Subcutaneous adipose tissue (tissue), 4 donors: Measurements from ENCODE around the gene BLACAT1. TPM values are rescaled to one million over a fixed set of nuclear protein-coding genes. Genes with fewer than 3 reads are reported as not detected.

Experiments
- CTCF ChIP-seq: fragments of 450-650 bp; IDR thresholded peaks from one replicate; pipeline ENCODE4 v1.5.1; 2016; ENCODE audit warnings: low read depth, mild to moderate bottlenecking, control low read depth, antibody characterized with exemption, moderate library complexity
- total RNA-seq, 4 donors: library from RNA; depleted of rRNA; stranded (reverse); fragments of >200 nt; gene quantifications; one replicate each; pipeline ENCODE4 v1.1.0, GENCODE V29; 2016

BLACAT1 gene
- not detected for total RNA-seq

DNA sequence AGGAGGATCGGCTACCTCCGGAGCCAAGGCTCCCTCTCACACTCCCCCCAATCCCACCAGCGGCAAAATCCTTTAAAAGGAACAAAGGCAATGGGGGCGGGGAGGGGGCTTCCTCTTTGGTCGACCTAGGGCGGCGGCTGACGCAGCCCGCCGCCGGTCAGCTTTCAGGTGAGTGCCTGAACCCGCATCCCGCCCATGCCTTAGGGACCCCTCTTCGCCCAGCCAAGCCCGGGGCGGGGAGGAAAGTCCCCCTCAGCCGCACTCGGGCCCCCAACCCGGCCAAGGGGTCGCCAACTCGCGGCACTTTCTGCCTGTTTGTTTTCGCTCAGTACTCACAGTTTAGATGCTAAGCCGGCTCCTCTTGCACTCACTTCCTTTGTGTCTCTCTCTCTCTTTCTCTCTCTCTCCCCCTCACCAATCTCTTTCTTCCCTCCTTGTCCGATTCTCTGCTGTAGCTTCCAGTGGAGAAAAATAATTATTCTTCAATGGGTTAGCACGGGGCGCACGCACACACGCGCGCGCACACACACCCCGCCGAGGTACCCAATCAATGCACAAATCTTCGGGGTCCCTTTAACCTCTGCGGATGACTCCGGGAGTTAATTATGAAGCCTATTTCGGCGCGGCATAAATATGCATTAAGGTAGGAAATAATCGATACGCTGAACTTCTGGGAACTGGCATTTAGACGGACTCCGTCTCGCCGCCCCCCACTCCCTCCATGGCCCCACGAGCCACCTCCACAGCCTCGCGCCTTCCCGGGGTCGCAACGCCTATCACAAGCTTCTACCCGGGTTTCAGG is at the start of gene BLACAT1:
Gene BLACAT1 (minus strand): TSS at position 465 of the 802 bp plus-strand sequence.
- no peak for TF ChIP-seq CTCF

GRCh38 chr1:205505076-205505729 is 49.4 kb upstream of the BLACAT1 start:
- TF ChIP-seq CTCF: no peak

- TF ChIP-seq CTCF: no peak
Measured at GRCh38 chr1:205504311-205505075, 48.6 kb upstream of the BLACAT1 start, which contains the start of gene CDK18. TSS of gene CDK18 (plus strand) at chr1:205504669. CDS start at chr1:205523168, 18,499 bp downstream.

GRCh38 chr1:205502992-205503391 is 47.1 kb upstream of the BLACAT1 start:
- no peak for TF ChIP-seq CTCF

DNA sequence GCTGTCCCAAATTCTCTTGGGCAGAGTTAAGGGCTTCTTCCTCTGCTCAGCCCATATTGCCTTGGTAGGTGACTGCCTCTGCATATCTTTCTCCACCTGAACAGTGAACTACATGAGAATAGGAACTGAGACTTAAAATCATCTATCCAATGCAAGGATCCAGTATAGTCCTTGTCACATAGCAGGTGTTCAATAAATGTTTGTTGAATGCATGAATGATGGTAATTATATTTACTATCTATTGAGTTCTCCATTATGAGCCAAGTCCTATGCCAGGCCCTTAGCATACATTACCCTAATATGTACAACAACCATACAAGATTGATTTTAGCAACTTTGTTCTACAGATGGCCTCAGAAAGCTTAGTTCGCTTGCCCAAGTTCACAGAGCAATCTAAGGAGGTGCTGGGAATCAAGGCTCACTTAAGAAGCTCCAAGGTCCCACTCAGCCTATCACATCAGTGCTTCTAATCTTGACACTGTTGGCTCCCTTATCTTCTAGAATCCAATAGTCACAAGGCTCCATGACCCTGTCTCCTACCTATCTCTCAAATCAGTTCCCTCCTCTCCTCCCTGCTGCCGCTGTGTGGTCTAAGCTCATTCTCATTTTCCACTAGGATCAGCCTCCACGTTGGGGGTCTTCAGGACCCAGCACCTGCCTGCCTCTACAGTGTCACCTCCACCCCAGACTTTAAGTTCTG is 46.4 kb upstream of the BLACAT1 start:
- no peak for TF ChIP-seq CTCF

GRCh38 chr1:205500240-205501233 is 44.7 kb upstream of the BLACAT1 start:
- no peak for TF ChIP-seq CTCF
